GM18502 (cell line): ENCODE results near the gene TRAPPC3.
A peak's percentile ranks its signal among the peaks of the same experiment; 100 is the strongest.
"Not testable (repeated sequence)": the region's sequence is repeated elsewhere in the genome, so short reads cannot be mapped to it uniquely, and the experiment has no call there.

Experiments used
- ATAC-seq: cut with Tn5 transposase; IDR thresholded peaks from one replicate; pipeline ENCODE4 v1.9.1; 2021; ENCODE audit warnings: mild to moderate bottlenecking; ENCODE audit not compliant: unreplicated experiment, poor library complexity

Gene TRAPPC3

GRCh38 chr1:36149237-36149972 lies at the start of gene TRAPPC3:
Gene TRAPPC3 (minus strand): TSS chr1:36149486. CDS start chr1:36149378, 108 bp downstream.
- ATAC-seq = peak; percentile 90

GRCh38 chr1:36198641-36199040 lies 49.4 kb upstream of the TRAPPC3 start:
- ATAC-seq = no peak

GRCh38 chr1:36196805-36197204 lies 47.5 kb upstream of the TRAPPC3 start:
- ATAC-seq = not testable (repeated sequence)

- ATAC-seq = peak; percentile 65
These were observed 38.7 kb upstream of the TRAPPC3 start for GRCh38 chr1:36187800-36188593.

GRCh38 chr1:36183309-36183856 lies 34.1 kb upstream of the TRAPPC3 start:
- ATAC-seq = no peak

GRCh38 chr1:36182734-36183133 lies 33.4 kb upstream of the TRAPPC3 start:
- ATAC-seq = no peak

- no peak for ATAC-seq
These were observed 29.9 kb upstream of the TRAPPC3 start for GRCh38 chr1:36179220-36179600.

GRCh38 chr1:36178471-36179219 lies 29.4 kb upstream of the TRAPPC3 start:
- no peak for ATAC-seq

GRCh38 chr1:36177589-36178431 lies 28.5 kb upstream of the TRAPPC3 start:
- ATAC-seq = no peak

GRCh38 chr1:36176106-36176949 lies 27.0 kb upstream of the TRAPPC3 start:
- ATAC-seq = no peak

GRCh38 chr1:36175137-36176095 lies 26.1 kb upstream of the TRAPPC3 start:
- ATAC-seq = no peak

- no peak for ATAC-seq
These were observed 25.4 kb upstream of the TRAPPC3 start for GRCh38 chr1:36174713-36175112.

GRCh38 chr1:36172983-36173382 lies 23.7 kb upstream of the TRAPPC3 start:
- no peak for ATAC-seq

- ATAC-seq = no peak
These were observed 22.9 kb upstream of the TRAPPC3 start for GRCh38 chr1:36172017-36172747.

GRCh38 chr1:36170643-36171412 lies 21.5 kb upstream of the TRAPPC3 start:
- no peak for ATAC-seq

GRCh38 chr1:36168514-36168913 lies 19.2 kb upstream of the TRAPPC3 start:
- no peak for ATAC-seq
